ENCODE data around the gene MCF2L. TPM values are rescaled to one million over a fixed set of nuclear protein-coding genes. Genes with fewer than 3 reads are reported as not detected.
A peak's percentile ranks its signal among the peaks of the same experiment; 100 is the strongest.

MCF2L gene
- polyA plus RNA-seq, 4 donors: 13.6 to 38.5 (median 31.1) TPM

DNA sequence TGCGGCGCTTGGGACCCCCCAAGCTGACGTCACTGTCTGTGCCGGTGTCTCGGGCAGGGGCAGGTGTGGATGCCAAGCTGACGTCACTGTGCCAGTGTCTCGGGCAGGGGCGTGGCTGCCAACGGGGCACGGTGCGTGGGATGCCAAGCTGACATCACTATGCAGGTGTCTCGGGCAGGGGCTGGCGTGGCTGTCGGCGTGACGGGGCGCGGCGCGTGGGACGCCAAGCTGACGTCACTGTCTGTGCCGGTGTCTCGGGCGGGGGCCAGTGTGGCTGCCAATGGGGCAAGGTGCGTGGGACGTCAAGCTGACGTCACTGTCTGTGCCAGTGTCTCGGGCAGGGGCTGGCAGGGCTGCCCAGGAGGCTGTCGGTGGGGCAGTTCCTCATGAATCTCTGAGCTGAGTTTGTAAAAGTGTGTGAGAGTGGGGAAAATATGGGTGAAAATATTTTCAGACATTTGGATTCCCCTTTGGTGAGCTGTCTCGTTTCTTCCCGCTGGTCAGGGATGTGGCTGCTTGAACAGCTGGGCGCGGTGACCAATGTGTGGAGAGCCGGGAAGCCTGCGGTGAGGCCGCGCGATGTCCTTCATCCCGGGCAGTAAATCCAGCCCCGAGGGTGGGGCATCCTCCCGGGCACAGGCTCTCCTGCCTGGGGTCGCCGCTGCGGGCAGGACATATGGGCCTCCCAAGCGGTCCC, 25.2 kb downstream of the MCF2L start:
- no peak for DNase-seq (ENCODE audit: low read depth in 4 of 4, low spot score in 3 of 4)

DNA sequence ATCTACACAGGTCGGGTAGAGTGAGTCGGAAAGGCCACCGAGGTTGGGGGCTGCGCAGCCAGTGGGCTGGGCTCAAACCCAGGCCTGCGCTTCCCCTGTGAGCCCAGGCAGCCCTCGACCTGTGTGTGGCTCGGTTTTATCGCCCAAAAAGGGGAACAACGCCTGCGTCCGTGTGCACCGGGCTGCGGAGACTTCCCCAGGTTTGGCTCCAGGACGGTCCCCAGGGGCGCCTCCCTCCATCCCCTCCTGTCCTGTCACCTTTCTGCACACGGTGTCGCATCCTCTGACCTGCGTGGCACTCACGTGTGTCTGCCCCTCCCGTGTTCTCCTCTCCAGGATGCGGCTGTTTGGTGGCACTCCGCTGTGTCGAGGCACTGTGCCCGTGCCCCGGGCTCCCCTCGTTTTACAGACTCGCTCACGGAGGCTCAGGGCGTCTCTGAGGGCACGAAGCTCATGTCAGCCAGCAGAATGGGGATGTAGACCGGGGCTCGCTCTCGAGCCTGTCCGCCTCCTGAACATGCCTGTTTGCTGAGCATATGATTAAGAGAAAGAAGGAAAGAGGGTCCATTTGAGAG, 25.9 kb downstream of the MCF2L start:
- no peak for DNase-seq (ENCODE audit: low read depth in 4 of 4, low spot score in 3 of 4)

DNA sequence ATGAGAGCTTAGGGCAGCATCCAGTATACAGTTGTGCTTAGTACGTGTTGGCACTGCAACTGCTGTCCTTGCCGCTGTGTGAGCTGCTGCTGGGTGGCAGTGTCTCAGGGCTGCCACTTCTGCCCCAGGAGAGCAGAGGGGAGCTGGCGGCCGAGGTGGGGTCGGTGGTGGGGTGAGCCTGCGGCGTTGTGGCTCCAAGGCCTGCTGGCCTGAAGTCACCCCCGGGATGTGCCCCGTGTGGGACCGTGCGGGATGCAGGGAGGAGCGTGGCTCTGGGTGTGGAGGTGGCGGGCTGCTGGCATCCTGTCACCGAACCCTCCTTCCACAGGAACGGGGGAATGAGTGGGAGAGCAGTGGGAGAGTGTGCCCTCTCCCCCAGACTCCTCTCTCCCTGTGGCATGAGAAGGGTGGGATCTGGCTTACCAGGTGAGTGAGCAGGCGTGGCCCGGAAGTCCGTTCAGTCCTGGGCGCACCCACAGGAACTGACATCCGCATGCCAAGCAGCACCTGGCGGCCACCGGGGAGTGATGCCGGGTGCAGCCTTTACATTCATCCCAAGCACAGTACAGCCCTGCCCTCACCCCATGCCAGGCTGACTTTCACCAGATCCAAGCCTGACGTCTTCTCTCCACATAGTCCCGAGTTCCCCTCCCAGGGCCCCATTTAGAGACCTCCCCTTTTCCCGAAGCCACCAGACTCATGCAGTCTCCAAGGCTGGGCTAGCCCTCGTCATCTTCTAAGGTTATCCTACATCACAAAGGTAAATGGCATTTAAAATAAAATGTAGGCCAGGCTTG, 26.6 kb downstream of the MCF2L start:
- no peak for DNase-seq (ENCODE audit: low read depth in 4 of 4, low spot score in 3 of 4)

DNA sequence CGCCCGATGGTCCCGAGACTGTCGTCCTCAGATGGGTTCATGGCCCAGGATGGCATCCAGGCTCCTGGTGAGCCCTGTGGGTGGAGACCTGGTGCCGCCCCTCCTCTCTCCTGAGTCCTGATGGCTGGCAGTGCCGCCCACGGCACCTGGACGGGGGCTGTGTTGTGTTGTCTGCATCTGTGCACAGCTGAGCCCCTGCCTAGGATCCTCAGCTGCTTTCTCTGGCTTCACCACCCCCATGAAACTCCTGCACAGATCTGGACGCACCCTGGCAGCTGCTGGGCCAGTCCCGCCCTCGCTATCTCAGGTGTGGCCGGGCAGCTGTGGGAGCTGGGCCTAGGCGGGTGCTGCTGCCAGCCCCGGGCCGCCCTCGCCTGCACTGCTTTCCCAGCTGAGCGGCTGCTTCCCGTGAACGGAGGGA, 27.7 kb downstream of the MCF2L start:
- no peak for DNase-seq (ENCODE audit: low read depth in 4 of 4, low spot score in 3 of 4)

DNA sequence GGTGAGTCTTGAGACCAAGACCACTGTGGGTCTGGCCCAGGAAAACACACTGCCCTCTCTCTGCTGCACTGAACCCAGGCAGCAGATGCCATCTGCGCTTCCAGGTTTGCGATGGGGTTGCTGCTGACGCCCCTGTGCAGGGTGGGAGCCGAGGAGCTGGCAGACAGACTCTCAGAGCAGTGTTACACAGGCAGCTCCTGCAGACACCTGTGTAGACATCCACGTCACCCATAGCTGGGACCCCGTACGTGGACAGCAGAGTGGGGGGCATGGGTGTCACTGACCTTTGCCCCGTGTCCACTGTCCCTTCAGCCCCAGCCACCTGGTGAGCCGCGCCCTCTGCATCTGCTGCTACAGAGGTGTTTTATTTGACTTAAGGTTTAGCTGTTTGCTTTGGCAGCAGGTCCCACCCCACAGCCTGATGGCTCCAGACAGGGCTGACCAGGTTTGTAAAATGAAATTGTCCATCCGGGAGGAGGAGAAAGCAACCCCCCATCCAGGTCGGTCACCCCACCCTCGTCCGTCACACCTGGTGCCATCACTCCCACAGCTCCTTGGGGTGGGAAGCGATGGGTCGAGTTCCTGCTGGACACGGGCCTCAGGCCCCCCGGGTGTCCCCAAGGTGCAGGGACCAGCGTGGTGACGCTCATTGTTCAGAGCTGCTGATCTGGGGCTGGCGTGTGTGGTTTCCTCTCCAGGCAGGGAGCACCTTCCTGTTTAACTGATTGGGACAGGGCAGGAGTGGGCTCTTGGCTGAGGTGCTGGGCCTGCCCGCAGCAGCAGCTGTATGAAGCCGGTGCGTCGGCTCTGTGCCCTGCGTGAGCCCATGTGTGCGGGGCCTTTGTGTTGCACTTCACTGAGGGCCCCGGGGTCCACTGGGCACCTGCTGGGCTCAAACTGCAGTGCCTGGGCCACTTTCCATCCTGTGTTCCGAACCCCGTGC, 28.4 kb downstream of the MCF2L start:
- DNase-seq (ENCODE audit: low read depth in 4 of 4, low spot score in 3 of 4): no peak

DNA sequence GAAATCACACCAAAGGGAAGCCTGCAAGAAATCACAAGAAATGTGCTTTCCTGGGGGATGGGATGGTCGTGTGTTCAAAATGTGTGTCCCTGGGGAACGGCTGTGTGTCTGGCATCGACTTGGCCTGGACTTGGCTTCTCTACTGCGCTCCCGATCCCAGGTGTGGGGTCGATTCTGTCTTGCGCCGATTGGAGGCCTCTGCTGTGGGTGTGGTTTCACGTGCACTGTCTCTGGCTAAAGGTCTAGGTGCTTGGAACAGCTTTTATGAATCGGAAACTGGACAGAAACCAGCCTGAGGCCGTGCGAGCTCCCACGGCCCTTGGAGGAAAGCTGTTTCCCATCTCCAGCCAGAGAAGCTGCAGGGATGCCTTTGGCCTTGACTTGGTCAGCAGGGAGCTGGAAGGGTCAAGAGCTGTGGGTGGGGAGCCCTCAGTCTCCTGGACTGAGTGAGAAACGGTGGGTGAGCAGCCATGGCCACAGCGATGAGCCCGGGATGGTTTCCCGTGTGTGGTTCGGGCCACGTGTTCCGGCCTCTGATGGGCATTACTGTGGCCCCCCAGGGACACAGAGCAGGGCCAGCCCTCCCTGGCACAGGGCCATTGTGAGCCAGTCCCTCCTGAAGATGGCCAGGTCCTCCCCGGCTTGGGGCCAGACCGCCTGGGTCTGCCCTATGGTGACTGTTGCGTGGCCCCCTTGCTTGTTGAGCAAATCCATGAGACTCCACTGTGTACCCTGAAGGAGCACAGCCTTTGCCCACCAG, 29.7 kb downstream of the MCF2L start:
- DNase-seq (ENCODE audit: low read depth in 4 of 4, low spot score in 3 of 4): no peak

DNA sequence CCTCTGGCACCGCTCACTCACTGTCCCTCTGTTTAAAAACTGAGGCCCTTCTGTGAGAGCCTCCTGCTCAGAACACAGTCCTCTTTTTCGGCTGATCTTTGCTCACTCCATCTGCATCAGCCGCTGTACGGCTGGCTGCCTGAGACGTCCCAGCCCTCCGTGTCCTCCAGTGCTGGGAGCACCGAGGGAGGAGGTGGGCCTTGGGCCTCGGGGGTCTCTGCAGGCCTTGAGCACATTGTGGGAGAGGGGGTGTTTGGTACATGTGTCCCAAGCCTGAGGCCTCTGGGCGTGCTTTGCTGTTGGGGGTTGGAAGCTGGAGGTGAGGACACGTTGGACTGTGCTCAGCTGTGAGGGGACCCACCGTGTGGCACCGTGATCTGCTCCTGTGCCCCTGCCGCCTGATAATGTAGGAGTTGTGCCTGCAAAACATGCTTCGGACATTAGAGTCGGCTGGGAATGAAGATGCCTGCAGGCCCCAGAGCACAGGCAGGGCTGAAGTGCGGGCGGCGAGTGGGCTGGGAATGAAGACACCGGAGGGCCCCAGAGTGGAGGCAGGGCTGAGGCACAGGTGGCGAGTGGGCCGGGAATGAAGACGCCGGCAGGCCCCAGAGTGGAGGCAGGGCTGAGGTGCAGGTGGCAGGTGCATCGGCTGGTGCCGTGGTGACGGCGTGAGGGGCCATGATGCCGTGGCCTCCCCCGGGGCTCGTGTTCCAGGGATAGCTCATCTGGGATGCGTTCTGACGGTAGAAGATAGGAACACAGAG, 30.6 kb downstream of the MCF2L start:
- no peak for DNase-seq (ENCODE audit: low read depth in 4 of 4, low spot score in 3 of 4)

DNA sequence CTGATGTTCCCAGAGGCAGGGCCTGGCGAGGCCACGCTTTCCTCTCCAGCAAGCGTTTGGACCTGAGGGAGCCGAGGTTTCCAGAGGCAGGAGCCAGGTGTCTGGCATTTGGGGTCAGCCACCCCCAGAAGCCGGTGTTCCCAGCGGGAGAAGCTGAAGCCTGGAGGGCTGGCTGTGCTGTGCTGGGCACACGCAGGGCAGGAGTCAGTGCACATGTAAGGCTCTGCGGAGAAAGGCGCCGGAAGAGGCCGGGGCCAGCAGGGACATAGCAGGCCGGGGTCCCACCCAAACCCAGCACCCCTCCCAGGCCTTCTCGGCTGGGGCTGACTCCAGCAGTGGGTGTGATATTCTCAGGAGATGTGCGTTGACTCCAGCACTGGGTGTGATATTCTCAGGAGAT, 31.6 kb downstream of the MCF2L start:
- DNase-seq (ENCODE audit: low read depth in 4 of 4, low spot score in 3 of 4): no peak

DNA sequence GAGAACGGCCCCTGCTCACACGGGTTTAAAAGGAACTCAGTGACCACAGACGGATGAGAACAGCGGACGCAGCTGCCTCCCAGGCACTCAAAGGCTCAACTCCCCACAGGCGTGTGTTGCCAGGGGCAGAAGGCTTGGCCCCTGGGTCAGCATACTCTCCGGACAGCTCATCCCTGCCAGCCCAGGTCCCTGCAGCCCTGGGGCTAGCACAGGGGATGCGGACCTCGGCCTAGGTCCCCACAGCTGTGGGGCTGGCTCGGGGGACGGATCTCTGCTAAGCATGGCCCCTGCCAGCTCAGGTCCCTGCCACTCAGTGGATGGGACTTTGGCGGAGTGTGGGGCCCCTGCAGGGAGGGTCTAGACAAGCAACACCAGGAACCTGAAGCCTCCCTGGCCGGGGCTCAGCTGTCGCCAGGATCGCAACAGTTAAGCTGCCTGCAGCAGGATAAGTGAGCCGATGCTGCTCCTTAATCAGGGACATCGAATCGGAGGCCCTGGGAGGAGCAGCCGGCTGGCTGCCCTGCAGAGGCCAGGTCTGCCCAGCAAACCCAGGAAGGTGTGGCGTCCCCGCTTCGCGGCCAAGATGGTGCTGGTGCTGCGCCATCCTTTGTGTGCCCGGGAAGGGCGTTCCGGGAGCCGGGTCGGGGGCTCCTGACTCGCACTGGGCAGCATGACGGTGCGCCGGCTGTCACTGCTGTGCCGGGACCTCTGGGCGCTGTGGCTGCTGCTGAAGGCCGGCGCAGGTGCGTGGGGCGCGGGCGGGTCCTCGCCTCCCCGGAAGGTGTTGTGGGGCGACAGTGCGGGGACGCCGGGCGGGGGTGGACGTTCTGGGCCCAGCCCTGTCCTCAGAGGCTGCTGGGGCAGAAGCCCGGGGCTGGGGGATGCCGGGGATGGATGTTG, 32.5 kb downstream of the MCF2L start:
- peak; percentile 61 to 78 (median 66) for DNase-seq (ENCODE audit: low read depth in 4 of 4, low spot score in 3 of 4)

DNA sequence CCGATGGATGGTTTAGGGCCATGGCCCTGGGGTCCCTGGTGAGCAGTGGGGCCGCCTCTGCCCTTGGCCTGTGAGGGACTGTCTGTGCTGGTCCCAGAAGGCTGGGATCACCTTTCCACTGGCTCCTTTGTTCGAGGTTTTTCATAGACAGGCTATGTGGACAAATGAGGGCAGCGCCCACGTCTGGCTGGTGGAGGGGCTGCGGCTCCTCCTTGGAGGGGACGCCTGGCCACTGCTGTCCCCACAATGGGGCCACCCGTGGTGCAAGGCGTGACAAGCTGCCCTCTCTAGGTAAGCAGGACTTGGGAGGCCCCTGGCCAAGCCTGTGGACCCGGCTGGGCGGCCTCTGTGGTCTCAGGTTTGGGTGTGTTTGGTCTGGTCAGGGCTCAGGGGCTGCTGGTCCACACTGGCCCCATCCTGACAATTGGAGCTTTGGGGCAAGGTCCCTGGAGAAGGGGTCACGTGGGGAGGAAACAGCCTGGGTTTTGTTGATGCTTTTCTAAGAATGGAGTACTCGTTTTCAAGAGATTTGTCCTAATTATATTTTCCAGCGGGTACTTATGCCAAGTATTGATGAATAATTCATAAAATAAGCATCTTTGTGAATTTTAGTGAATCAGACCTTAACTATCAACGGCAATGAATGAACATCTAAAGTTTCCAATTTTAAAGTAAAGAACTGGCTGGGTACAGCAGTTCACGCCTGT, 33.3 kb downstream of the MCF2L start:
- no peak for DNase-seq (ENCODE audit: low read depth in 4 of 4, low spot score in 3 of 4)

DNA sequence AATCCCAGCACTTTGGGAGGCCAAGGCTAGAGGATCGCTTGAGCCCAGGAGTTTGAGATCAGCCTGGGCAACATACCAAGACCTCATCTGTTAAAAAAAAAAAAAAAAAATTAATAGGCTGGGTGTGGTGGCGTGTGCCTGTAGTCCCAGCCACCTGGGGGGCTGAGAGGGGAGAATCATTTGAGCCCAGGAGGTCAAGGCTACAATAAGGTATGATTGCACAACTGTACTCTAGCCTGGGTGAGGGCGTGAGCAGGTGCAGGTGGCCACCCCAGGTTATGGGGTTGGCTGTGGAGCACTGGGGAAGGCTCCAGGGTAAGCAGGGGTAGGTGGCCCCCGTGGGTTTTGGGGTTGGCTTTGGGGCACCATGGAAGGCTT, 33.9 kb downstream of the MCF2L start:
- no peak for DNase-seq (ENCODE audit: low read depth in 4 of 4, low spot score in 3 of 4)

DNA sequence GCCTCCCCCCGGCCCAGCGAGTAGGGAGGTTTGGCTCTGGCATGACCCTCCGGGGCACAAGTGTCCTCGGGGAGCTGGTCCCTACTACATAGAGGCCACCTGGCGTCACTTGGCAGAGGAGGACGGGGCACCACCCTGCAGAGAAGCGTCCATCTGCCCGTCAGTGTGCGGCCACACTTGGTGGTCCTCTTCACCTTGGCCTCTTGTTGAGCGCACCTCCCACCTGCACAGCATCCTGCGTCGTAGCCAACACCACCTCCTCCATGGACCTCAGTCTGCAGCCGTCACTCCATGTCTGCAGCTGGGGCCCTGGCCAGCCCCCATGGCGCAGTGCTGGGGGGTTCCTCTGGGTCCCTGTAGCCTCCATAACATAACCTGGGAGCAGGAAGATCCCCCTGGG, 35.1 kb downstream of the MCF2L start:
- DNase-seq (ENCODE audit: low read depth in 4 of 4, low spot score in 3 of 4): no peak

DNA sequence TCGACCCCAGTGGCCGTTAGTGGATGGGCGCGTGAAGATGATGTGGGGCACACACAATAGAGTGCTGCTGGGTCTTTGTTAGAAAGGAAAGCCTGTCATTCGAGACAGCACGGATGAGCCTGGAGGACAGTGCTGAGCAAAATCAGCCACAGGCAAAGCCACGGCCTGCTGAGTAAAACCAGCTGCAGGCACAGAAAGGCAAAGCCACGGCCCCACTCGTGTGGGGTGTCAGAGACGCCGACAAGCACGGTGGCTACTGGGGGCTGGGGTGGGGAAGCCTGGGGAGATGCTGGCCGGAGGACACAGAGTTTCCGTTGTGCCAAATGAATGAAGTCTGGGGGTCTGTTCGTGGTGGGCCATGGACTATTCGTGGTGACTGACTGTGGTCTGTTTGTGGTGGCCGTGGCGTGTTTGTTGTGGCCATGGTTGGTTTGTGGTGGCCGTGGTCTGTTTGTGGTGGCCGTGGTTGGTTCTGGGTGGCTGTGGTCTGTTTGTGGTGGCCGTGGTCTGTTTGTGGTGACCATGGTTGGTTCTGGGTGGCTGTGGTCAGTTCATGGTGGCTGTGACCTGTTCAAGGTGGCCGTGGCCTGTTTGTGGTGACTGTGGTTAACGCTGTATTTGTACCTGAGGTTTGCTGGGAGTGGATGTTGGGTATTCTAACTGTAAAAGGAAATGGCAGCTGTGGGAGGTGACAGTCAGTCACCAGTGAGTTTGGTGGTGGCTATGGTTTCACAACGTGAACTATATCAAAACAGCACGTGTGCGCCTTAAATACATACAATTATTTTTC, 36.3 kb downstream of the MCF2L start:
- DNase-seq (ENCODE audit: low read depth in 4 of 4, low spot score in 3 of 4): no peak

DNA sequence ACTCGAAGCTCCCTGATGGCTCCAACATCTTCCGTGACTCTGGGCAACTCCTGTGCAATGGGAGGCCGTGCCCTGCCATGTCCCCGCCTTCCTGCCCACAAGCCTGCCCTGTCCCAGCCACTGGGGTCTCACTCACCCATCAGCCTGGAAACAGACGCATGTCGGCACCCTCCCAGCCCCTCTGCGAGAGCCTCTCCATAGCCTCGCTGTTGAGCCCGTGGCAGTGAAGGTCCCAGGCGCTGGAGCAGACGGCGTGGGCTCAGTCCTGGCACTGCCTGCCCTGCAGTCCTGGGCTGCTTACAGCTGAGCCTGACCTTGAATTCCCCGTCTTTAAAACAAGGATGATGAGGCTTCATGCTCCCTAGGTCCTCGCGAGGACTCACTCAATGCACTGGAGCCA, 37.0 kb downstream of the MCF2L start:
- DNase-seq (ENCODE audit: low read depth in 4 of 4, low spot score in 3 of 4): no peak

DNA sequence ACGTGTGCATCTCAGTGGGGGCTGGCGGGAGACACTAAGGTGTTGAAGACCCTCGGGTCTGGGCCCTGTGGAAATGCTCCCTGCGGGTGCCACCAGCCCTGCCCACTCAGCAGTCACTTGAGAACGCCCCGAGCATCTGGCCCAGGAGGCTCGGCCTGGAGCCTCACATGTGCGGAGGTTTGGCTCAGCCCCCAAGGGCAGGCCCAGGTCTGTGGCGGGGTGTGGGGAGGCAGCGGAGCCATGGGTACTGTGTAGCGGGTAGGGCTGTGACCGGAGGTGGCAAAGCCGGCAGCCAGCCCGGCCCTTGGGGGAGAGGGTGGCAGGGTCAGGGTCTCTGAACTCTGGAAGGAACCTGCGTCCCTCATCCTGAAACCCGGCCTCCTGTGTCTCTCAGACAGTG, 37.6 kb downstream of the MCF2L start:
- no peak for DNase-seq (ENCODE audit: low read depth in 4 of 4, low spot score in 3 of 4)

DNA sequence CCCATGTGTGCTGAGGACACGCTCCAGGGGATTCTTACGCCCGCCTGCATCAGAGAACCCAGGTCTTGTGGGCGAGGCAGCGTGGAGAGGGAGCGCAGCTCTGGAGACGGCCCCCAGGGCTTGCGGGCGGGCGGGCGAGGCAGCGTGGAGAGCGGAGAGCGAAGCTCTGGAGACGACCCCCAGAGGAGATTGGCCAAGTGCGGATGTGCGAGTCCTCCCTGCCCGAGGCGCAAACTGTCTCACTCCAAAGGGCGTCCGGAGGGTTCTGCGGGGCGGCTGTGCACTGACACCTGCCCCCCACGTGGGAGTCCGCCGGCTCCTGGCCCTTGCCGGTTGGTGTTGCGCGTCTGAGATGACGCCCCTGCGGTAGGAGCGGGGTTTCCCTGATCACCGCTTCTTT, 39.8 kb downstream of the MCF2L start:
- no peak for DNase-seq (ENCODE audit: low read depth in 4 of 4, low spot score in 3 of 4)

Measured in left renal pelvis (tissue), 4 donors.